ENCODE measurements around the gene GPBP1.
"Not testable (repeated sequence)": the region's sequence is repeated elsewhere in the genome, so short reads cannot be mapped to it uniquely, and the experiment has no call there.

Gene GPBP1

GRCh38 chr5:57211039-57211438, 37.2 kb downstream of the GPBP1 start:
- DNase-seq (ENCODE audit: low read depth): no peak

DNA sequence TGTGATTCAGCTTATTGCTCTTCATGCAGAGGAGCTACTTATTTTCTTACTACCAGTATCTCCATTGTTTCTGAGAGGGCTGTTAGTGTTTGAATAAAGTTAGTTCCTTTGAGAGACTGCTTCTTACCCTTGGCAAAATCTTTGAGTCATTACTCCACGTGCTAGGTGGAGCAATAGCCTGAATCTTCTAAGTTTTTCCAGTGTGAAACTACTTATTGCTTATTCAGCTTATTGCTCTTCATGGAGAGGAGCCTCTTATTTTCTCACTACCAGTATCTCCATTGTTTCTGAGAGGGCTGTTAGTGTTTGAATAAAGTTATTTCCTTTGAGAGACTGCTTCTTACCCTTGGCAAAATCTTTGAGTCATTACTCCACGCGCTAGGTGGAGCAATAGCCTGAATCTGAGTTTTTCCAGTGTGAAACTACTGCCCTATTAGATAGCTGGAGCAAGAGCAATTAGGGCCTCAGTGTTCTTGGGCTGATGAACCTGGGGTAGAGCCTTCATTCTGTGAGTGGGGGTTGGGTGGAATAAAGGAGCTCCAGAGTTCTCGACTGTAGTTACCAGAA, 41.9 kb downstream of the GPBP1 start:
- no peak for DNase-seq (ENCODE audit: low read depth)

DNA sequence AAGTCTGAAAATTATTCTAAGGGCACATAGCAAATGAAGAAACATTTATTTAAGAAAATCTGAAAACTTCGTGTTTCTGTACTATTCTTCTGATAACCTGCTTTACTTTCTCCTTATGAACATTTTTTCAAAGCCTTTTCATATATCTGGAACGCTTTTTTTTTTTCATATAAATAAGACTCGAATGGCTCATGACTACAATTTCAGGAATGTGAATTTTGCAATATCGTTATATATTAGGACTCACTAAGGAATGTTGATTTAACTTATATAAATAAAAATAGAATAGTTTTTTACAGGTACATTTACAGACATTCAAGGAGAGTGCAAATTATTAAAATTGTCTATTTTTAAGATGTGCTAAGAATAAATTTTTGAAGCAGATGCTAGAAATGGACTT, 42.9 kb downstream of the GPBP1 start:
- DNase-seq (ENCODE audit: low read depth): no peak

GRCh38 chr5:57219386-57219785, 45.5 kb downstream of the GPBP1 start:
- no peak for DNase-seq (ENCODE audit: low read depth)

DNA sequence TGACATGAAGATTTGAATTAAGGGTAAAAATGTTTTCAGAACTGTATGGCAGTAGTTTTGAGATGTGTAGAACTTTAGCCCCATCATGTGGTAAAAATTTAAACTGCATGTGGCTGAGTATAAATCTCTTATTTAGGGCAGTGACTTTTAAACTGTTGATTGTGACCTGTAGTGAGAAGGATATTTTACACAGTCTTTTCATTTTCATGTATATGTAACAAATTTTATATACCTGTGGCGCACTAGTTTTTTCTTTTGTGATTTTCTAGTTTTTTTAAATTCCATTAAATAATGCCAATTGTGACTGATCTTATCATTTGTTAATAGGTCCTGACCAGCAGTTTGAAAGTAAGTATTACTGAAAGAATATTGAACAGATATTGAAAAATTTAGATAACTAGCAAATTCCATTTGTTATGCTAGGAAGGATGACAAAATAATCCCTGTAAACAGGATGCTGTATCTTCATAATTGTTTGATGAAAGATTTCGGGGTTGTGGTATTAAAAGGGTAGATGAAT, 47.2 kb downstream of the GPBP1 start:
- peak; percentile 28 for DNase-seq (ENCODE audit: low read depth)

- DNase-seq (ENCODE audit: low read depth): no peak
Observed at GRCh38 chr5:57225553-57225952, 51.7 kb downstream of the GPBP1 start.

DNA sequence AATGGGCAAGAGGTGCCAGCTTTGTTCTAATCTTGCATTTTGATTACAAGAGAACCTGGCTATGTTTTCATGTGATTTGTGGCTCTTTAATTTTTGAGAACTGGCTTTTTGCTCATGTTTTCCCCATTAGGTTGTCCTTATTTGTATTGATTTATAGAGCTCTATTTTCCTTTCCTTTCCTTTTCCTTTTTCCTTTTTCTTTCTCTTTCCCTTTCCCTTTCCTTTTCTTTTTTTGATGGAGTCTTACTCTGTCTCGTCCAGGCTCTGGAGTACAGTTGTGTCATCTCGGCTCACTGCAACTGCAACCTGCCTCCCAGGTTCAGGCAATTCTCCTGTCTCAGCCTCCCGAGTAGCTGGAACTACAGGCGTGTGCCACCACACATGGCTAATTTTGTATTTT, 55.5 kb downstream of the GPBP1 start:
- no peak for DNase-seq (ENCODE audit: low read depth)

- DNase-seq (ENCODE audit: low read depth): no peak
Observed at GRCh38 chr5:57231607-57232006, 57.7 kb downstream of the GPBP1 start.

DNA sequence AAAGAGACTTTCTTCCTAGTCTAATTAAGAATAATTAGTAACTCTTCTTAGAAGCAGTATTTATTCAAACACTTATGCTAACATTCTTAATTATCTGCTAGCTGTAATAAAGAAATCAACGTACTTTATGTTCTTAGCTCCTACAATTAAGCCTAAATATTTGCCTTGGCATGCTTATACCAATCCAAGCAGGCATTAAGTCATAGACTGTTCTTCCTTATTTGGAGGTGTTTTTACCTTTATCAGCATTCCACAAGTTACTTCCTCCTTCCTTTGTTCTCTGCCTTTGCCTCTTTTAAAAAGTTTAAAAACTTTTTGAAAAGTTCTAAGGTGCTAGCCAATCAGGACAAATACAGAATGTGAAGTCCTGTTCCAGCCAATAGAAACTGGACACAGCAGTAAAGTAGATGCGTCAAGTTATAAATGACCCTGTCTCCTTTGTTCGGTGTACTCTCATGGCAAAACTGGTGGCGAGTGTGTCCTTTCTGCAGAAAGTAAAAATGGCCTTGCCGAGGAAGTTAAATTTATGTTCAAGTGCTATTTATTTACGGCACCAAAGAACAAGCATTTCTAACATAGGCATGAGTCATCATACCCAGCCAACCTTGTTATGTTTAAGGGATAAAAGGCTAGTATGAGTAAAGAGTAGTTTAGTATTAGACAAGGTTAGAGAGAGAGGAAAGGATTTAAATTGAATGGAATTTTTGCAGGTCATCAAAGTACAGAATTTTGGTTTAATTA, 58.6 kb downstream of the GPBP1 start:
- DNase-seq (ENCODE audit: low read depth): no peak

DNA sequence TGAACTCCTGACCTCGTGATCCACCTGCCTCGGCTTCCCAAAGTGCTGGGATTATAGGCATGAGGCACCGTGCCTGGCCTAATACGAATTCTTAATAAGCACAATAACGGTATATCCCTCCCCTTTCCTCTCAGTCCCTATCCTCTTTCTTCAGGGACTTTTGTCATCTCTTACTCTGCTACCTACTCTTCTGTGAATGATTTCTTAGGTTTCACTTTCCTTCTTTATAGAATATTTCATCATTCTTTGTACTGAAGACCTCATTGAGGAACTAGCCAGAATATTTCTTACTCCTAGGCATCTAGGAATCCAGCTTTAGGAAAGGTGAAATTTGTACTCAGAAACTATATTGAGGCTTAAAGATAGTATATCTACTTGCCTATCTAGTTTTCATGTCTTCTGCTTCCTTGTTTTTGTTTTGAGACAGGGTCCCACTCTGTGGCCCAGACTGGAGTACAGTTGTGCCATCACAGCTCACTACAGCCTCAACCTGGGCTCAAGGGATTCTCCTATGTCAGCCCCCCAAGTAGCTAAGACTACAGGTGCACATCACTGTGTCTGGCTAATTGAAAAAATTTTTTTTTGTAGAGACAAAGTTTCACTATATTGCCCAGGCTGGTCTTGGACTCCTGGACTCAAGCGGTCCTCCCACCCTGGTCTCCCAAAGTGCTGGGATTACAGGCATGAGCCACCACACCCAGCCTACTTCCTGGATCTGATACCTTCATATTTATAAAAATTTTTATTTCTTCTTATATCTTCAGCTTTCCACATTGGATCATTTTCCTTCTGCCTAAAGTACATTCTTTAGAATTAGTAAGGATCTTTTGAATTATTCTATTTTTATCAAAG, 69.7 kb downstream of the GPBP1 start:
- no peak for DNase-seq (ENCODE audit: low read depth)

GRCh38 chr5:57244331-57244730, 70.5 kb downstream of the GPBP1 start:
- no peak for DNase-seq (ENCODE audit: low read depth)

- no peak for DNase-seq (ENCODE audit: low read depth)
Observed at GRCh38 chr5:57246426-57246825, 72.6 kb downstream of the GPBP1 start.

- DNase-seq (ENCODE audit: low read depth): no peak
Observed at GRCh38 chr5:57247765-57248164, 73.9 kb downstream of the GPBP1 start.

DNA sequence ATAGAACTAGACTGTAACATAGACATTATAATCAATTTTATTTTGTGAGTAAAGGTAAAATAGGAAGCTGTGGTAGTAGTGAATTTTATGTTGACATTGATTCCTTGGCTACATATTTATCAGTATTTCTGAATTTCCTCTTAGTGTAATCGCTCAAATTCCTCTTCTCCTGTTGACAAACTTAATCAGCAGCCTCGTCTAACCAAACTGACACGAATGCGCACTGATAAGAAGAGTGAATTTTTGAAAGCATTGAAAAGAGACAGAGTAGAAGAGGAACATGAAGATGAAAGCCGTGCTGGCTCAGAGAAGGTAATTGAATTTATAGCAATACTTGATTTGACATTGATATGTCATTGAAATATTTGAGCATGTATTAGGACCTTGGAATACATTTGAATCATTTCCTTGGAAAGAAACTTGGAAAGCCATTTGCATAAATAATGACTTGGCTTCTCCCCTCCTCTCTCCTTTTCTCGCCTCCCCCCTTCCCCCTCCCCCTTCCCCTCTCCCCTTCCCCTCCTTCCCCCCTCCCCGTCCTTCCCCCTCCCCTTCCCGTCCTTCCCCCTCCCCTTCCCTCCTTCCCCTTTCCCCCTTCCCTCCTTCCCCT, 75.5 kb downstream of the GPBP1 start:
- DNase-seq (ENCODE audit: low read depth): no peak

- no peak for DNase-seq (ENCODE audit: low read depth)
Observed at GRCh38 chr5:57258052-57258451, 84.2 kb downstream of the GPBP1 start.

GRCh38 chr5:57258943-57259342, 85.1 kb downstream of the GPBP1 start:
- DNase-seq (ENCODE audit: low read depth): no peak

DNA sequence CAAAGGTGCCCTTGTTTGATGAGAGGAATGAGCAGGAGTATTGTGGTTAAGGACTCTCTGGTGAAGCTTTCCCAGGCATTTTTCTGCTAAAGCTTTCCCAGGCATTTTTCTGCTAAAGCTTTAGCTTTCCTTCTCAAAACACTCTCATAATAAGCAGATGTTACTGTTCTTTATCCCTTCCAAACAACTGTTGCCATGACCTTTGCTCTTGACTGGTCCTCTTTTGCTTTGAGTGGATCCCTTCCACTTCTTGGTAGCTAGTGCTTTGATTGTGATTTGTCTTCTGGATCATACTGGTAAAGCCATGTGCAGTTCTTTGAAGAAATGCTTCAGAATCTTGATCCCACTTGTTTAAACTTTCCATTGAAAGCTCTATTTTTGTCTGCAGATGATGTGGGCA, 85.8 kb downstream of the GPBP1 start:
- no peak for DNase-seq (ENCODE audit: low read depth)

GRCh38 chr5:57262541-57262940, 88.7 kb downstream of the GPBP1 start:
- DNase-seq (ENCODE audit: low read depth): no peak

DNA sequence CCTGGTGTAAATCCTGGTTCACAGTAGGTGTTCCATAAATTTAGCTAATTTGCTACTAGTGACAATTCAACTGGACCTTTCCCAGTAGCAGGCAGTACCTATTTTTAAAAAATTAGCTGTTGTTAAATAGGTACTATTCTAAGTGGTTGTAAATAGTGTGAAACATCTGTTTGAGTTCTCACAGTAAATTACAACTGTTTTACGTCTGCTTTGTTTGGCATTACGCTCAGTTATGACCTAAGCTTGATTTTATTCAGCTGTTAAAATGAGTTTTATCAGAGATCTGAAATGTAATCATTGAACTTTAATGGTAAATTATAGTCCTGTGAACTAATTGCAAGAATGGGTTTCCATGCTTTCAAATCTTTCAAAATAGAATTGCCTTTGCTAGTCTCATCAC, 93.9 kb downstream of the GPBP1 start:
- no peak for DNase-seq (ENCODE audit: low read depth)

- DNase-seq (ENCODE audit: low read depth): no peak
Observed at GRCh38 chr5:57276353-57276752, 102.5 kb downstream of the GPBP1 start.

GRCh38 chr5:57277085-57277484, 103.2 kb downstream of the GPBP1 start:
- no peak for DNase-seq (ENCODE audit: low read depth)

DNA sequence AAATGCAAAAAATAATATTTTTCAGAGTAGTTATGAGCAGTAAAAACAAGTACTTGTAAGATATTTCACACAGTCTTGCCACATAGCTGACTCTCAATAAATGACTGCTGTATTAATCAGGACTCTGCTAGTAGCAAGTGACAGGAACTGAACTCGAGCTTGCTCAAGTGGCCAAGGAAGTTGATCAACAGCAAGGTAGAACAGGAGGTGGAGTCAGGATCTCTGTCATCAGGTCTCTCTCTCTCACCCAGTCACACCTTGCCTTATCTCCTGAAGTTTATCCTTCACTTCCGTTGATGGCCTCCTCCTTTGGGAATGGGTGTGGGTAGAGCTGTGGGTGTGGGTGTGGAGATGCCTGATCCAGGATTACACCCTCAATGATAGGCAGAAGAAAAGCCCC, 107.0 kb downstream of the GPBP1 start:
- DNase-seq (ENCODE audit: low read depth): no peak

DNA sequence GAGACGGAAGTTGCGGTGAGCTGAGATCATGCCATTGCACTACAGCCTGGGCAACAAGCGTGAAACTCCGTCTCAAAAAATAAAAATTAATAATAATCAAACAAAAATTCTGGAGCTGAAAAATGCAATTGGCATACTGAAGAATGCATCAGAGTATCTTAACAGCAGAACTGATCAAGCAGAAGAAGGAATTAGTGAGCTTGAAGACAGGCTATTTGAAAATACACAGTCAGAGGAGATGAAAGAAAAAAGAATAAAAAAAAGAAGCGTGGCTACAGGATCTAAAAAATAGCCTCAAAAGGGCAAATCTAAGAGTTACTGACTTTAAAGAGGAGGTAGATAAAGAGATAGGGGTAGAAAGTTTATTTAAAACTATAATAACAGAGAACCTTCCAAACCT, 111.2 kb downstream of the GPBP1 start:
- DNase-seq (ENCODE audit: low read depth): not testable (repeated sequence)

All from activated T-cell treated with anti-CD3 and anti-CD28 coated beads for 24 hours (primary cell).